HTERT RPE-1 (cell line): ENCODE results near the gene EIF2S3.

ENCODE experiments used
- in situ Hi-C: fragments of 300-500 bp; cut with MboI; formaldehyde crosslinking; loops from 4 replicates; pipeline ENCODE4 v1.14.3; 2020; ENCODE audit warnings: low sequenced_read_pairs

The EIF2S3 gene

GRCh38 chrX:24125028-24125612, 70.4 kb downstream of the EIF2S3 start:
- in situ Hi-C loops, result no loop called here
